GM12892 (cell line): ENCODE results near the gene METTL25B.

Experiments used
- POLR2A ChIP-seq: IDR thresholded peaks from 2 replicates; pipeline ENCODE4 v1.6.1; 2011; ENCODE audit warnings: low read depth, low read length, control low read depth
- POLR2AphosphoS5 ChIP-seq: IDR thresholded peaks from 2 replicates; pipeline ENCODE4 v1.6.1; 2011; ENCODE audit warnings: low read depth, low read length, control low read depth

GRCh38 chr1:156703741-156704140, 24.5 kb upstream of the METTL25B start:
- TF ChIP-seq POLR2A (no peak), POLR2AphosphoS5 (no peak)
